AG09319 (cell line): ENCODE measurements around the gene HRH4.
A peak's percentile ranks its signal among the peaks of the same experiment; 100 is the strongest.

Experiments used
- DNase-seq: peaks from one replicate; pipeline ENCODE4 v3.0.0-alpha.2; 2010; ENCODE audit warnings: low read depth; ENCODE audit errors: extremely low read depth
- TF ChIP-seq, protein P1 (sequence below): IDR thresholded peaks from 2 replicates; pipeline ENCODE4 v1.5.1; 2011; ENCODE audit warnings: low read depth, mild to moderate bottlenecking, inconsistent platforms, low read length, moderate library complexity

Gene HRH4

DNA sequence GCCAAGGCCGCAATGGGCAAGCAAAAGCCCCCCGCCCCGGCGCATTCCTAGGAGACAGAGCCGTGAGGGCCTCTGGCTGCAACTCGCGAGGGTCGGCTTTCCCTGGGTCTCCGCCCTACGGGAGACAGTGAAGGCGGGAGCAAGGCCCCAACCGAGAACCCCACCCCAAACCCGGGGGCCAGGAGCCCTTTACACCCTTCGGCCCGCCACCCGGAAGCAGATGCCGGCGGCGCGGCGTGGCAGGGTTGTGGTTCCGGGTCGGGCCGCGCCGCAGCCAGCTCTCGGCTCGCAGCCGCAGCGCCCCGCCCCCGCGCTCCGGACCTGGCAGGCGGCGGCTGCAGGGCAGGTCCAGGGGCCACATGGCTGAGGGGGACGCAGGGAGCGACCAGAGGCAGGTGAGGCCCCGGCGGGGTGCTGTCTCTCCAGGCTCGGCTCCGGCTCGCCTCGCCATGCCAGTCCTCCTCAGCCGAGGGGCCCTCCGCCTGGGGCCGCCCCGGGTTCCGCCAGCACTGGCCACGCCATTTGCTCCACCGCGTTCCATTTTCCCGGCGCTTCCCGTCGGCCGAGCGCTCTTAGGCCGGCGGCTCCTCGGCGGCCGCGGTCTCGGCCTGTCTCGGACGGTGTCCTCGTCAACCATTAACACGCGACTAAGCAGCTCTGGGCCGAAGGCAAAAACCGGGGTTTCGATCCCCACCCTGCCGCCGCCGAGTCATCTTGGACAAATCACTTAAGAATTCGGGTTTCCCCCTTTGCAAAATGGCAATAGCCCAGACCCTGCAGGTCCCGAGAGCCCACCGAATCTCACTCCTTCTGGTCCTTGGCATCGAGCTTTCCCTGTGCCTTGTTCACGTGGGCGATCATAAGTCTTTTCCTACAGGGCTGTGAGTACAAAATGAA, 33.8 kb upstream of the HRH4 start, which contains the start of gene IMPACT:
Gene IMPACT (plus strand): TSS at position 273 of the 897 bp plus-strand sequence. CDS start 87 bp downstream, at position 360.
- TF ChIP-seq, protein P1, sequence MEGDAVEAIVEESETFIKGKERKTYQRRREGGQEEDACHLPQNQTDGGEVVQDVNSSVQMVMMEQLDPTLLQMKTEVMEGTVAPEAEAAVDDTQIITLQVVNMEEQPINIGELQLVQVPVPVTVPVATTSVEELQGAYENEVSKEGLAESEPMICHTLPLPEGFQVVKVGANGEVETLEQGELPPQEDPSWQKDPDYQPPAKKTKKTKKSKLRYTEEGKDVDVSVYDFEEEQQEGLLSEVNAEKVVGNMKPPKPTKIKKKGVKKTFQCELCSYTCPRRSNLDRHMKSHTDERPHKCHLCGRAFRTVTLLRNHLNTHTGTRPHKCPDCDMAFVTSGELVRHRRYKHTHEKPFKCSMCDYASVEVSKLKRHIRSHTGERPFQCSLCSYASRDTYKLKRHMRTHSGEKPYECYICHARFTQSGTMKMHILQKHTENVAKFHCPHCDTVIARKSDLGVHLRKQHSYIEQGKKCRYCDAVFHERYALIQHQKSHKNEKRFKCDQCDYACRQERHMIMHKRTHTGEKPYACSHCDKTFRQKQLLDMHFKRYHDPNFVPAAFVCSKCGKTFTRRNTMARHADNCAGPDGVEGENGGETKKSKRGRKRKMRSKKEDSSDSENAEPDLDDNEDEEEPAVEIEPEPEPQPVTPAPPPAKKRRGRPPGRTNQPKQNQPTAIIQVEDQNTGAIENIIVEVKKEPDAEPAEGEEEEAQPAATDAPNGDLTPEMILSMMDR, result no peak
- DNase-seq, result peak; percentile 46

DNA sequence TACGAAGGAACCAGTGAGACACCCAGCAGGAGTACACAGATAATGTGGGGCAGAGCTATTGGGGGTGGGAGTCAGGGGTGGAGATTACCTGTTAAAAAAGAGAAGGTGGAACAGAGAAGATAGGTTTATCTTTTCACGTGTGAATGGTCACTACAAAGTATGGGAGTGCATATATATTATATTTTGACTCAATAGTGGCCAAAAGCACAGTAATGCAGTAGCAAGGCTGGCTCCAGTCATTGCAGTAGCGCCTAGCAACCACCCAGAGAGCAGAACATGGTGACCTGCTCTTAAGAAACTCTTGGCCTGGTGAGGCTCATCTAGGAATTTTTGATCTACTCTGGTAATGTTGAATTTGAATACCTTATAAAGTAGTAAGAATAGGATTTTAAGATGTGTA, 33.0 kb upstream of the HRH4 start:
- no peak for DNase-seq
- TF ChIP-seq, protein P1, result no peak

DNA sequence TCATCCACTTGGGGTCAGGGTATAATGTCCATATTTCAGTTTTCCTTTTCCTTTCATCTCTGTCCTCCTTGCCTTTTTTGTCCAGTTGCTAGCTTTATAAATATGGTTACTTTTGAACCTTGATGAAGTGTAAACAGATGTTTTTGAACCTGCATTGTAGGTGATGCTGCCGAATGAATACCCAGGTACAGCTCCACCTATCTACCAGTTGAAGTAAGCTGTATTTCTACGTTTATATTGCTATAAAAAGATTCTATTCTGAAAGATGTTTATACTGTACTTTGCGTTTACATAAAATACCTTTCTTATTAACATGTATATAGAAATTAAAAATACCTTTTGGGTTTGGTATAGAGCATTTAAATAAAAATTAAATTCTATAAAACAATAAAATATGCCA, 31.7 kb upstream of the HRH4 start:
- TF ChIP-seq, protein P1, result no peak

DNA sequence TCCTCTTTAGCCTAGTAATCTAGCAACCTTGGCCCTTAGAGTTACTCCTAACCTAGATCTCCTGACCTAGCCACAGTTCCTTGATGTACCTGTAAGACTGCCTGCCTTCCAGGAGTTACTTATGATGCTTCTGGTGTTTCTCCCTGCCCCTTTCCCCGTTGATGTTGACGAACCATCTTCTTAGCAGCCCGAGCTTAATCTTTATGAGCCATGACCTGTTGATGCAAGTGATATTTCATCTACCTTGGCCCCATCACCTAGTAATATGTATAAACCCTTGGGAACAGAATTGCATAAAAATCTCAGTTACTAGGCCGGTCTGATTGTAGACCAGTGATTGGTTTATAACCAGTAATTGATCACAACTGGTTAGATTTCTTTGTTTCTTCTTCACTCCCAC, 31.2 kb upstream of the HRH4 start:
- DNase-seq, result no peak
- TF ChIP-seq, protein P1, result no peak

More for the DNA sequence above, 31.7 kb upstream of the HRH4 start:
- no peak for DNase-seq

DNA sequence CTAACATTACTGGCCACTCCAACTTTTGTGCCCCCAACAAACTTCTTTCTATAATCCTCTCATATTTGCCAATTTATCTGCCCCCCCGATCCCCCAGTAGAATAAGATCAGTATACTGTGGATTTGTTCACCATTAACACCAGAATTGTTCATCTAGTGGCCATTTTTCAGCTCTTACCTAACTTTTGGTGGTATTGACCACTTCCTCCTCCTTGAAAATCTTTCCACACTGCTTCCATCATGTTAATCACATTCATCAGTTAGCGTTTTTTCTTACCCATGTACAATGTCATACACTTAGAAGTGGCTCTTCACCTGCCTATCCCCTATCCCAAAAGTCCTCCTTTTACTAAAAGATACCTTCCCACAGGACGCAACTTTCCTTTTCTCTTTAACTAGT, 27.8 kb upstream of the HRH4 start:
- TF ChIP-seq, protein P1, result no peak
- no peak for DNase-seq

DNA sequence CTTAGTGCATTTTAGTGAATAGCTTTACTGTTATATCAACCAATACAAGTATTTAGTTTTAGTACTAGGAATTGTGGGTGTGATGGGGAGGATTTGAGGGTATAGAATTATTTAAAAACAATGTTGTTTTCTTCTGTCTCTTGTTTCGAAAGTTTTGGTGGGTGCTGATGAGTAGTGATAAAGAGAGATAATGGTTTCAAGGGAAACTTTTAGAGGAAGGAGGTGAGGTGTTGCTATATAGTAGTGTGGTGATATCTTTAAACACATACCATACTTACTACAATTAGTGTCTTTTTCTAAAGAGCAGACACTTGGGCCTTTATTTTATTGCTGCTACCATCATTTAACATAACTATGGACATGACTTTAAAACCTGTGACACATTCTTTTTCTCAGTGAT, 23.5 kb upstream of the HRH4 start:
- TF ChIP-seq, protein P1, result no peak
- DNase-seq, result no peak

DNA sequence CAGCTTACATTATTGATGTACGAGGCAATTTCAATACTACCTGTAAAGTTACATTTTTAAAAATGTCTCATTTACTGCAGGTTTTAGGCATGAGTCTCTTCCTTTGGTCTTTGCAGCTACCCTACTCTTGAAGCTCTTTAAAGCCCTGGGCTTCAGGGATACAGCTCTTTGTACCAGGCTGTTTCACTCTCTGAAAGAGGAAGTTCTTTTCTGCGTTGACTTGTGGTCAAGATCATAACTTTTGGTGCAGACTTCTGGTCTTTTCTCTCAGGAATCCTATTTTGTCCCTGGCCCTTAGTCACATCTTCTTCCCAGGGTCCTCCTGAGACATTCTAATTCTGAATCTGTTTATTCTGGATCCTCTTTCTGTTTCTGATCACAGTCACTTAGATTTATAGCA, 16.6 kb upstream of the HRH4 start:
- DNase-seq, result no peak
- TF ChIP-seq, protein P1, result no peak
